Kidney epithelial cell (primary cell): ENCODE measurements around the gene CUL4A. TPM values are rescaled to one million over a fixed set of nuclear protein-coding genes. Genes with fewer than 3 reads are reported as not detected.
A peak's percentile ranks its signal among the peaks of the same experiment; 100 is the strongest.

ENCODE experiments used
- DNase-seq: peaks from one replicate; pipeline ENCODE4 v3.0.0-alpha.2; 2010; ENCODE audit warnings: low read depth
- H3K27me3 ChIP-seq: 2 replicates; pipeline ENCODE4 v1.6.0; 2011; ENCODE audit warnings: low read length; ENCODE audit not compliant: control insufficient read depth, insufficient read depth
- H3K36me3 ChIP-seq: 2 replicates; pipeline ENCODE4 v1.5.1; 2011; ENCODE audit warnings: low read length; ENCODE audit not compliant: control insufficient read depth, insufficient read depth
- H3K4me3 ChIP-seq: 2 replicates; pipeline ENCODE4 v1.5.1; 2011; ENCODE audit warnings: low read depth, mild to moderate bottlenecking, control low read depth, low read length
- CTCF ChIP-seq: IDR thresholded peaks from 2 replicates; pipeline ENCODE4 v1.5.1; 2011; ENCODE audit warnings: mild to moderate bottlenecking, moderate library complexity, low read length, control low read depth, inconsistent platforms; ENCODE audit not compliant: insufficient read depth, poor library complexity, severe bottlenecking
- total RNA-seq: library from RNA; depleted of rRNA; stranded (reverse); fragments of >200 nt; gene quantifications from 2 replicates; pipeline ENCODE4 v1.2.3, GENCODE V29; 2015

CUL4A gene
- total RNA-seq, 1 donor from 2014 or later: 90.4 TPM

- no peak for TF ChIP-seq CTCF
- Histone ChIP-seq H3K4me3 (peak overlapping the region; percentile 93), H3K36me3 (no peaks in the 10 kb centered on the region), H3K27me3 (no peaks in the 10 kb centered on the region)
- no peak for DNase-seq
Observed at GRCh38 chr13:113297370-113298042, 88.1 kb downstream of the CUL4A start.

GRCh38 chr13:113298043-113298945, 88.9 kb downstream of the CUL4A start:
- Histone ChIP-seq H3K4me3 (peak overlapping the region; percentile 93), H3K27me3 (no peaks in the 10 kb centered on the region), H3K36me3 (no peaks in the 10 kb centered on the region)
- DNase-seq: no peak
- TF ChIP-seq CTCF: no peak

GRCh38 chr13:113299951-113300350, 90.5 kb downstream of the CUL4A start:
- no peak for DNase-seq
- H3K27me3 ChIP-seq: no peaks in the 10 kb centered on the region
- no peaks in the 10 kb centered on the region for H3K36me3 ChIP-seq
- no peak for TF ChIP-seq CTCF
- H3K4me3 ChIP-seq: no peak overlapping the region

- no peaks in the 10 kb centered on the region for H3K36me3 ChIP-seq
- TF ChIP-seq CTCF: no peak
- H3K4me3 ChIP-seq: no peak overlapping the region
- DNase-seq: no peak
- no peaks in the 10 kb centered on the region for H3K27me3 ChIP-seq
Observed at GRCh38 chr13:113302986-113303385, 93.6 kb downstream of the CUL4A start.

GRCh38 chr13:113304121-113304520, 94.7 kb downstream of the CUL4A start:
- H3K4me3 ChIP-seq: no peak overlapping the region
- TF ChIP-seq CTCF: no peak

More at GRCh38 chr13:113304121-113304520, 94.7 kb downstream of the CUL4A start:
- Histone ChIP-seq H3K36me3 (no peaks in the 10 kb centered on the region), H3K27me3 (no peaks in the 10 kb centered on the region)
- no peak for DNase-seq
